ENCODE data around the gene NR5A1. TPM values are rescaled to one million over a fixed set of nuclear protein-coding genes. Genes with fewer than 3 reads are reported as not detected.

The NR5A1 gene
- total and polyA plus RNA-seq, 2 of the 13 experiments (the other 11 are each of a cell fraction or from before 2014, with no cell fraction given) = 28.9 to 44.7 TPM

GRCh38 chr9:124513376-124513994, 6.3 kb upstream of the NR5A1 start:
- no peaks in the 10 kb centered on the region for H4K20me1 ChIP-seq (ENCODE audit: insufficient read depth, low read length)
- 33% methylated on average over 1 of the region's 5 CpGs for WGBS (ENCODE audit: low lambda C conversion rate)
- no peaks in the 10 kb centered on the region for H3K27me3 ChIP-seq (ENCODE audit: control insufficient read depth in 1 of 2, insufficient read depth in 2 of 2, low read length in 2 of 2)
- ChIA-PET POLR2A (interaction anchor here (1.3 kb wide), 1 partner anchor 125 kb away, joined by 3 read pairs; no protein-coding TSS in a partner anchor), CTCF (ENCODE audit: low intra/inter-chr PET ratio, low total read pairs) (no interaction called here)
- FAIRE-seq (no peak), ATAC-seq (peak; percentile 6), DNase-seq (ENCODE audit: low spot score) (no peak)
- peak overlapping the region; percentile 85 for H3K27ac ChIP-seq (ENCODE audit: extremely low read length, insufficient read depth, low read length)
- in situ Hi-C loops (cut with HindIII; ENCODE audit: extremely low pct_ligation_motif_present, low pct_unique_long_range_greater_than_20kb) (no loop called here), intact Hi-C loops (cut with micrococcal nuclease; ENCODE audit: unreplicated experiment) (no loop called here)
- H3K36me3 ChIP-seq (replicated peaks in 1 of 2; ENCODE audit: control insufficient read depth in 1 of 2, insufficient read depth in 2 of 2, low read length in 2 of 2) = no peaks in the 10 kb centered on the region
- H3K9me3 ChIP-seq (ENCODE audit: low read length) = no peaks in the 10 kb centered on the region
- H2AFZ ChIP-seq (ENCODE audit: low read length) = no peak overlapping the region
- no peaks in the 10 kb centered on the region for H3K79me2 ChIP-seq (ENCODE audit: insufficient read depth, low read length)
- H3K9ac ChIP-seq (ENCODE audit: insufficient read depth, low read depth, low read length) = 0 out of 2 replicates have a peak overlapping the region, but pooled peaks have one; percentile 21
- peaks cover 51% of the 10 kb centered on the region for H3K4me1 ChIP-seq (ENCODE audit: insufficient read depth, low read length)
- 0 out of 2 replicates have a peak overlapping the region, but pooled peaks have one; percentile 54 for H3K4me2 ChIP-seq (ENCODE audit: low read depth, low read length)
- BruUV-seq (replicated peaks) = no TSS peak
- no peak overlapping the region for H3K4me3 ChIP-seq (replicated peaks in 1 of 3; ENCODE audit: insufficient read depth in 1 of 3, low read depth in 2 of 3, low read length in 3 of 3)
- TF ChIP-seq HNRNPH1 (optimal IDR thresholded peaks at IDR 0.05; ENCODE audit: low read depth, low read length) (peak; percentile 33), RFX5 (IDR thresholded peaks at IDR 0.05; ENCODE audit: low read depth, low read length) (no peak), NCOA1 (CRISPR knock-in tag; IDR thresholded peaks at IDR 0.05) (no peak), ZSCAN25 (CRISPR knock-in tag; IDR thresholded peaks at IDR 0.05) (no peak), MXD1 (CRISPR knock-in tag; IDR thresholded peaks at IDR 0.05) (no peak), CBX5 (CRISPR knock-in tag; IDR thresholded peaks at IDR 0.05; ENCODE audit: borderline replicate concordance) (no peak), SP4 (CRISPR knock-in tag; IDR thresholded peaks at IDR 0.05) (no peak), ZNF207 (IDR thresholded peaks at IDR 0.05; ENCODE audit: borderline replicate concordance) (no peak), REST (IDR thresholded peaks at IDR 0.05; ENCODE audit: borderline replicate concordance in 1 of 2, low read depth in 1 of 2, low read length in 2 of 2) (no peak), ZNF33A (CRISPR knock-in tag; IDR thresholded peaks at IDR 0.05; ENCODE audit: borderline replicate concordance) (no peak), SRSF1 (optimal IDR thresholded peaks at IDR 0.05; ENCODE audit: low read depth, low read length) (no peak), DPF2 (CRISPR knock-in tag; IDR thresholded peaks at IDR 0.05; ENCODE audit: borderline replicate concordance, low read depth) (no peak), ZBTB38 (CRISPR knock-in tag; IDR thresholded peaks at IDR 0.05) (peak; percentile 20; the same call in 1 of the 2 replicates), ZNF781 (CRISPR knock-in tag; IDR thresholded peaks at IDR 0.05; ENCODE audit: borderline replicate concordance, not compliant biosample characterization) (no peak), THRA (CRISPR knock-in tag; IDR thresholded peaks at IDR 0.05; ENCODE audit: borderline replicate concordance) (no peak), ZSCAN29 (CRISPR knock-in tag; conservative IDR thresholded peaks at IDR 0.05) (no peak), FOXK2 (IDR thresholded peaks at IDR 0.05) (no peak), ZNF333 (CRISPR knock-in tag; IDR thresholded peaks at IDR 0.05; ENCODE audit: borderline replicate concordance) (no peak), ZNF343 (CRISPR knock-in tag; IDR thresholded peaks at IDR 0.05) (no peak), DMAP1 (CRISPR knock-in tag; IDR thresholded peaks at IDR 0.05) (no peak)
